GM21619 (cell line): Measurements from ENCODE around the gene HOXB7.

ENCODE experiments used
- ATAC-seq: cut with Tn5 transposase; IDR thresholded peaks from one replicate; pipeline ENCODE4 v1.9.1; 2021; ENCODE audit not compliant: unreplicated experiment

Gene HOXB7

DNA sequence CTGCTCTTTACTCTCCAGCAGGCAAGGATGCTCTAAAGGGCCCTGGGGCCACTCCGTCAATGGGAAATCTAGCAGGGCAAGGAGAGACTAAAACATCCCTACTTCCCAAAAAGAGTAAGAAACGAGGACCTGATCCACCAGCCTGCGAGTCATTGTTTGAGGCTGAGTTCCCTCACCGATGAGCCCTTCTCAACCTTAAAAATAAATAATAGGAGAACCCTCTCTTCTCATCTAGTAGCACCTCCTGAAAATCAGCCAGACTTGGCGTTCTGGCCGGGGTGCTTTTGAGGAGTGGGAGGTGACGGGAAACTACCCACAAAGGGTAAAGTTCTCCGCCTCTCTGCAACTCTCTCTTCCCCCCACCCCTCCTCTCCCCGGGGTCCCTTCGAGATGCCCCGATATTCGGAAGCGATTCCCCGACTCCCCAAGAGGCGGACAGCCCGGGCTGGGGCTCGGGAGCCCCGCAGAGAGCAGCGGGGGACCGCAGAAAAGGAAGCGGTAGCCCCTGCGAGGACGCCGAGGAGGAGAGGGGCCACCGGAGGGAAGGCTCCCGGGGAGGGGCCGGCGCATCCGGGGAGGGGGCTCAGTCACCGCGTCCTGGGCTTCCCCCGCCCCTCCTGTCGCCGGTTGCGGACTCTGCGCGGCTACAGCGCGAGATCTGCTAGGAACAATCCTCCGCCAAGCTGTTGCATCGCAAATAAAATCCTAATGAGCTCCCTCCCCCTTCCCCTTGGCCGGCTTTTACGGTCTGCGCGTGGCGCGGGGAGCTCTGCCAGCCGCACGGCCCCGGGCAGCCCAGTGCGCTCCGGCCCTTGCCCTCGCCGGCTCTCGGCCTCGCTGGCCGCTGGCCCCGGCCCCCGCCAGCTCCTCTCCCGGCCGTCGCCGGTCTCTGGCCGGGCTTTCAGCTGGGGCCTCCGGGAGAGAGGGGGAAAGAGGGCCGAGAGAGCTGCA lies 14.0 kb upstream of the HOXB7 start:
- ATAC-seq: no peak

DNA sequence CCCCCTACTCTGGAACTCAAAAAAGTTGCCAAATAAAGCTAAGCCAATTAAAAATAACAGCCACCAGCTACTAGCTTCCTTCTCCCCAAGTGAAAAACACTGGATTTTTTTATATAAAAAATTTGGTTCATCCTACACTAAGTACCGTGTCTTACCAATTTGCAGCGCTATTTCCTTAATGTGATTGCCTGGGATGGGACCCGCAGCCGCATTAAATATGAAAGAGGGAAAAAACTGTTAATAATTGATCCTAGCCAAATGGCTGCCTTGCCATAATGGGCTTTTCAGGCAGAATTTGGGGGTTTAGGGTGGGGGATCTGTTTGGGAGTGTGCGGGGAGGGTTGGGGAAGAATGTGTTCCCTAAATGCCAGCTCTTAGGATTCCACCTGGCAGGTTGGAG lies 13.3 kb upstream of the HOXB7 start:
- no peak for ATAC-seq

- ATAC-seq: no peak
Observed at GRCh38 chr17:48623583-48623982, 12.8 kb upstream of the HOXB7 start.

GRCh38 chr17:48622857-48623256 lies 12.0 kb upstream of the HOXB7 start:
- ATAC-seq: no peak

GRCh38 chr17:48621410-48622392 lies 10.9 kb upstream of the HOXB7 start:
- ATAC-seq: no peak

DNA sequence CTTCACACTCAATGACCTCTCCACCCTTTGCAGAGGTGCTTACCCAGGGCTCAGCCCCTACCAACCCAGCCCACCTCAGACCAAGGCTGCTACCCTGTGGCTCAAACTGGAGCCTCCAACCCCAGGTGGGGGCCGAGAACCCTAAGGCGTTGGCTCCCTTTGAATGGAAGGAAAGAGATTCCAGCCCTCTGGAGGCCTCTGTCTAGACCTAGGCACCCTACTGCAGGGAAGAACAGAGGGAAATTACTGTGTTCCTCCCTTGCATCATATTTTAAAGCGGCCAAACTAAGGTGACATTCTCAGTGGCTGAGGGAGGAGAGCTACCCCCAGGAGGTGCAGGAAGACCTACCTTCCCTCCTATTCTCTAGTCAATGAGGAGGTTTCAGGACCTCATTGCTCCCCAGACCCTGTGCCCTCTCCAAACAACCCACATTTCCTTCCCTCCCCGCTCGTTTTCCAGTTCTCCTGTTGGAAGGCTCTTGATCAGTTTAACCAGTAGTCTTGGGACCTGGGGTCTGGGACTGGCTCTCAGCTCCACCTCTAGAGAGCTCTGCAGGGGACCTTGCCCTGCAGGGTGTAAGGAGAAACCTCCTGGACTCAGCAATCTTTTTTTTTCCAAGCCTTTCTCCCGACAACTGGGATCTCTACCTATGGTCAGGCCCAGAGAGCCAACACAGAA lies 9.8 kb upstream of the HOXB7 start:
- no peak for ATAC-seq

- ATAC-seq: no peak
Observed at GRCh38 chr17:48619826-48620449, 9.1 kb upstream of the HOXB7 start.

DNA sequence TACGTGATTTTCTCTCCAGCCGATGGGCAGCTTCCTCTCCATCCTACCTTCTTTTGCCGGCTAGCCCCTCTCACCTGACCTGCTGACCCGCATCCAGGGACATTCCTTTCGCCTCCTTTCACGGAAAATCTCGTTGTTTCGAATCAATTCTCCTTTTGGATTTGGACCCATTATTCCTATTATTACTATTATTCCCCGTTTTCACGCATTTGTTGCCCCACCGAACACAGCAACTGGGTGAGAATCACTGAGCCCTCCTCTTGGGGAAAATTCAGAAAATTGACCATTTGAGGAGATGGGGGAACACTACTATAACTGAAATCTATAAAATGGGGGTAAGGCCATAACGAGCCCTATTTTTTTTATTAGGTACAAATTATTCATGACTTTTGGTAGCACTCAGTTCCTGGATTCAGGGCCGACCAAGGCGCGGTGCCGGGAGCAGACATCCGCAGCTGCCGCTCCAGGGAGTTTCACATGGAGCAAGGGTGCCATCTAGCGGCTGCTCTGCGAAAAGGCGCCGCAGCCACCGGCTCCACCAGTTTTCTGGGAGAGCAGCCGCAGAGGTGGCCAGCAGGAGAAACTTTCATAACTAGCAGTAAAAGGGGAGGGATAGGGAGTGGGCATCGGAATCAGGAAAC lies 7.6 kb upstream of the HOXB7 start:
- ATAC-seq: no peak

DNA sequence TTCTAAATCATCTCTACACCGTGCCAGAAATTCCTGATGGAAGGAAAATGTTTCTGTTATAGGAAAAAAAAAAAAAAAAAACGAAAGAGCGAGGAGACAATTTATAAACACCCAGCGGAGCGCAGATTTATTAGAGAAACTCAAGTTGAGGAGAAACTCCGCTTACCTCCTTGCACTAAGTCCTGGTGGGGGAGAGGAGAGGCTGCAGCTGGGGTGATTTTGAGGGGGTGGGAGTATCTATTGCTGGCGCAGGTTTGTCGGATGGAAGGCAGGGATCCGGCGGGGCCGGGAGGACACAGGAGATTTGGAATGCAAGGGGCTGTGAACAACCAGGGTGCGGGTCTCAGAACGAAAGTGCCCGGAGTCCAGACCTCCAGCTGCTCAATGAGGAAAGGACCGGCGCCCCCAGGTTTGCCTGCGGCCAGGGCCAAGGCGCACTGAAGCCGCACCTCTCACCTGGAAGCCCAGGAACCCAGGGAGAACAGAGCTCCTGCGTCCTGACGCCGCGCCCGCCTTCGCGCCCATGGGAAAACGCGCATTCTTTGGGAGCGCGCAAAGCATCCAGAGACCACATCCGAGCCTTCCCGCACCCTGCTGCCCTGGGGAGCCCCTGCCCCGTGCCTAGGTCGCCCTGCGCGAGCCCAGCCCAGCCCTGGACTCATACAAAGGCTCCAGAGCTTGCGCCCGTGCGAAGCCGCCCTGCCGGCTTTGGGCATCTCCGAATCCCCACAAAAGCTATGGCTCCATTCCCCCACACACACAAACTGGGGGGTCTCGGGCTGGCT lies 6.8 kb upstream of the HOXB7 start:
- ATAC-seq: no peak

DNA sequence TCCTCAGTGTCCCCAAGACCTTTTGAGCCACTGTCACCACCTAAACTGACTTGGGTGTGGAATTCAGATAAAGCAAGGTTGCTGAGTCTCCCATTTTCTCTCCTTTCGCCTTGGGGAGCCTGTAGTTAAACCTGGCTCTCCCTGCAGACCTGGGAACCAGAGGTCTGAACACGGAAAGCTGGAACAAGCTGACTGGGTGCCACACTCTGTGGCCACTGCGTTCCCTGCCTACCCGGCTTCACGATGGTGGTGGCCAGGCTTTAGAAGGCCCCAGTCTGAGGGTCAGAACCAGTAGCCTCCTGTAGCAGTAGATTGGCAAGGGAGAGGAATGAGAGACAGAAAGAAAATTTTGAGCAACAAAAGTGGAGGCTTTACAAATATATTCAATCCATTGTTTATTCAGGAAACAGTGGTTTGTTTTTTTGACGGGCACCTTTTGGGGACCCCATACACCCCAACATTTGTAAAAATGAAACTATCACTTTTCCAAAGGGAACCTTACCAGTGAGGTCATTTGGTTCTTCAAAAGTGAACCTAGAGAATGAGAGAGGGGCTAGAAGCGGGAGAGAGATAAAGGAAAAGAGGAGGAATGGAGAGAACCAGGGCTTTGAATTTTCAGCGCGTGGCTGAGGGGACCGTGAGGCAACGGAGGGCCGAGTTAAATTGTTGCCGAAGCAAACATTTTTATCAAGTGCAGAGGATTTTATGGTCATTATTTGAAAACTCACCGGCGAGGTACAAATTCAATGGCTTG lies 6.1 kb upstream of the HOXB7 start:
- no peak for ATAC-seq

DNA sequence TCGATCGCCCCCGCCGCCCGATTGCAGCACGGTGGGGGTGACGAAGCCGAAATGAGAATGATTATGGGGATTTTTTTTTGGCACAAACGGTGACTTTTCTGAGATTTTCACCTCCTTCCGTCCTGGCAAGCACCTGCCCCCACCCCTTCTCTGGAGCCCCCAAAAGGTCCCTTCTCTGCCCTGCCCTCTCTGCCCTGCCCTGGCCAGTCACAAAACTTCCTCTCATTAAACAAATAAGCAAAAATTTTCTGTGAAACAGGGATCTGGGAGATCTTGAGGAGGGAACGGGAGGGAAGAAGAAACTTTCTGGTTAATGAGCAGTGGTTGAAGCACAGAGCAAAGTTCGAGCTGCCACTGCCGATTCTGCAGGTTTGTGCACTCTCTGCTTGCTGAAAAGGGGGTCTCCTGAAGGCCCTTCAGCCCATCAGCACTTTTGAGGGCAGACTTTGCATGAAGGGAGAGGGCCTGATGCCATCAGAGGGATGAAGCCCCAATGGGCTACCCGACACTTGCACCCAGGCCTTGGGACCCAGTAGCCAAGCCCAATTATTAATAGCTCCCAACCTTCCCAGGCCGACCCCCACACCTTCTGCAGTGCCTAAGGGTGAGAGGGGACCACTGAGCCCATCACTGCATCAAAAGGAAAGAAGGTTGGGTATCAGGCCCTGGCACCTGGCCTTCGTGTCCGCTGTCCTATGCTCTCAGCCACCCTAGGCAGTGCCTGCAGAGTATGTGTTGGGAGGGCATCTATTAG lies 5.3 kb upstream of the HOXB7 start:
- no peak for ATAC-seq

DNA sequence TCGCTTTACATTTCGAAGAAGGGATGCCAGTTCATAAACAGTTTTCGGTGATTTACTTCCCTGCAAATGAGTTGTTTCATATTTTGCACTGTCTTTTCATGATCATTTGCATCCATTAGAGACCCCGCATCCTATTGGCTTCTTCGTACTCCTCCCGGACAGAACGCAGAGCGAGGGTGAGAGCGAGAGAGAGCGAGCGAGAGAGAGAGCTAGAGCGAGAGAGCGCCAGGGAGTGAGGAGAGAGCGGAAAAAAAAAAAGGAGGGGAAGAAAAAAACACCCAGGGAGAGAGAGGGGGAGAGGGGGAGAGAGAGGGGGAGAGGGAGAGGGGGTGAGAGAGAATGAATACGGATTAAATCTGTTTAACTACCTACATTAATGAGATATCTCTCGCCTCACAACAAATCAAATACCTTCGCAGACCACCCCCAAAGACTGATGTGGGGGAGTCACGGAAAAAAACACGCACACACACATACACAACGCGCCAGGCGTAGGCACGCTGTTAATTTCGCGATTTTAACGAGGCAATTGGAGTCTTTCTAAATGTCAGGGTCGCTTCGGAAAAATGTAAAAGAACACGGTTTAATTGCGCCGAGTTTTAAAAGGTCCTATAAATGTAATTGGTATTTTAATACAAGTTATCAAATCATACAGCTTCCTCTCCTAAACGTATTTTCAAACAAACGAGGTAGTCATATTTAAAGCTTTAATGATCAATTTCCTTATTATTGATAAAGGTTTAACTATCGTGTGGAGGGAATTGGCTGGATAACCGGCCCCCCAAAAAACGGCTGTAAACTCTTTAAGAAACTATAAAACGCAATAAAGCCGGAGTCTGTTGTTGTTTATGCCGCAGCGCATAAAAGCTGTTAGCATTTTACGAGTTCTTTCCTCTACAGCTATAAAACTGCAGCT lies 4.5 kb upstream of the HOXB7 start, which contains the start of gene HOXB8:
Gene HOXB8, minus strand, starts transcription at position 246 of the 916 bp plus-strand sequence. CDS start 588 bp downstream, outside the sequence.
- no peak for ATAC-seq

DNA sequence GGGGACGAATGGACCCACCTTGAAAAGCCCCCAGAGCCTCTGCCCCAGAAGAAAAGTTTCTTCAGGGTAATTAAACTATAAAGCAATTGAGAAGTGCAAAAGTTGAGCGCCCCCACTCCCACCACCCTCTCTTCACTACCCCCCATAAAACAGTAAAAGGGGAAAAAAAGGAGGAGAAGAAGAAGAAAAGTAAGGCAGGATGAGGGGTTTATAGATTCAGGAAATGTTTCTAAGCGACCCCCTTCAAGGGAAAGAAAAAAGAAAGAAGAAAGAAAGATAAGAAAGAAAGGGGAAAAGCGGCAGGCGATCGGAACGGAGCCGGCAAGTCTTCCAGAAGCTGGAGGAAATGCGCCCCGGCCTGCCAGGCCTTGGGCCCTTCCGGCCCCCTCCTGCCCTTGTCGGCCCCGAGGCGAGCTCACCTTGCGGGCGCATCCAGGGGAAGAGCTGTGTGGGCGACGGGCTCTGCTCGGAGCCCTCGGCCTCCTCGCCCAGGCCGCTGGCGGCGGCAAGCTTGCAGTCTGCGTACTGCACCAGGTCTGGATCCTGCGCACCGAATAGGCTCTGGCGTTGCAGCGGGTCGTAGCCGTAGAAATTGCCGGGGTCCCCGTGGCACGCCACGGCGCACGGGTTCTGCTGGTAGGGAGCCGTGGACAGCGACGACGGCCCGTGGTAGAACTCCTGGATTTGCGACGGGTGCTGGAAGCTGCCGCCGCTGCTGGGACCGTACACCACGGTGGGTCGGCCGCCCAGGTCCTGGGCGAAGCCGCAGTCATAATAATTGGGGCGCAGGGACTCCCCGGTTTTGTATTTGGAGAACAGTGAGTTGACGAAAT lies 3.3 kb upstream of the HOXB7 start:
- ATAC-seq: no peak

DNA sequence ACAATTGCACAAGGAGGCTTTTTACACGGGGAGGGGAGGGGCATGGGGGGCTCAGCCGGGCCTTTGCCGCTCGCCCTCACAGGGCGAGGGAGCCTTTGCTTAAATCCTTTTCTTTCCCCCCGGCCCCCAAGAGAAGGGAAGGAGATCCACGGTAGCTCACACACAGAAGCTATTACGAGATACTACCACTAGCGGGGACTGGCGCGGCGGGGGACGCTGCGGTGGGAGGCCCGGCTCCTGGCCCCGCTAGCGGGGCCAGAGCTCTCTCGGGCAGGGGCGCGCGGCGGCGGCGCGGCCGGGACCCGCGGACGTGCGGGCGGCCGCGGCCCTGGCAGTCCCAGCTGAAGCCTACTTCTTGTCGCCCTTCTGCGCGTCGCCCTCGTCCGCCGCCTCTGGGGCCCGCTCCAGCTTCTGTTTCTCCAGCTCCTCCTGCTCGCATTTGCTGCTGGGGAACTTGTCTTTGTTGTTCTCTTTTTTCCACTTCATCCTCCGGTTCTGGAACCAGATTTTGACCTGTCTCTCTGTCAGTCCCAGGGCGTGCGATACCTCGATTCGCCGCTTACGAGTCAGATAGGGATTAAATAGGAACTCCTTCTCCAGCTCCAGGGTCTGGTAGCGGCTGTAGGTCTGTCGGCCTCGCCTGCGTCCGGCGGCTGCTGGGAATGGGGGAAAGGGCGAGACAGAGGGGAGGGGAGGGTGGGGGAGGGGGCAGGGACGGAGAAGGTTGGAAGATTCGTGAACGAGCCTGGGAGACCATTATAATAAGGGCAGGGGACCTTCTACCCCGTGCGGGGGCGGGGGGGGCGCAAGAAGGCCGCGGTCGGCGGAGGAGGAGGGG lies 2.3 kb upstream of the HOXB7 start:
- ATAC-seq: no peak

- no peak for ATAC-seq
Observed at GRCh38 chr17:48612456-48612853, 1.6 kb upstream of the HOXB7 start.
